Stimulated activated naive CD4-positive, alpha-beta T cell treated with Interleukin-2 at 50 U/mL for 16 hours (primary cell): ENCODE results near the gene CCDC17.

ENCODE experiments used
- DNase-seq: peaks from one replicate; lab custom pipeline; 2025; lab: John Stamatoyannopoulos, UW

The CCDC17 gene

DNA sequence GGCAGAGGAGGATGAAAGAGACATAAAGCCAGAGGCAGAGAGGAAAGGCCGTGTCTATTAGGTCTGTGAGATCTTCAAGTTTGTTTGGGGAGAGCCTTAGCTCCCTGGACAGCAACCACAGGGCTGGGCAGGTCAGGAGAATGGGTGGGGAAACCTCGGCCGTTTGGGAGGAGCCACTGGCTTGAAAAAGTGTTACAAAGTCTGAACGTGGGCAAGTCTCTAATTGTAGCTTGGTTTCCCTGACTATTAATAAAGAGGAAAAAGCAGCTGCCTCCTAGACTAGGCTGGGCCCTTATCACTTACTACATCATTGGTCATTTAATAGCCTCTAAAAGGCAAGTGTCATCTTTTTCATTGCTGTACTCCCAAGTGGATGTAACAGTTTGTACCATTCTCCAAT is at the start of gene CCDC17:
CCDC17 (minus strand) TSS at position 83 of the 400 bp plus-strand sequence. CDS start 145 bp downstream, outside the sequence.
- DNase-seq = no peak

DNA sequence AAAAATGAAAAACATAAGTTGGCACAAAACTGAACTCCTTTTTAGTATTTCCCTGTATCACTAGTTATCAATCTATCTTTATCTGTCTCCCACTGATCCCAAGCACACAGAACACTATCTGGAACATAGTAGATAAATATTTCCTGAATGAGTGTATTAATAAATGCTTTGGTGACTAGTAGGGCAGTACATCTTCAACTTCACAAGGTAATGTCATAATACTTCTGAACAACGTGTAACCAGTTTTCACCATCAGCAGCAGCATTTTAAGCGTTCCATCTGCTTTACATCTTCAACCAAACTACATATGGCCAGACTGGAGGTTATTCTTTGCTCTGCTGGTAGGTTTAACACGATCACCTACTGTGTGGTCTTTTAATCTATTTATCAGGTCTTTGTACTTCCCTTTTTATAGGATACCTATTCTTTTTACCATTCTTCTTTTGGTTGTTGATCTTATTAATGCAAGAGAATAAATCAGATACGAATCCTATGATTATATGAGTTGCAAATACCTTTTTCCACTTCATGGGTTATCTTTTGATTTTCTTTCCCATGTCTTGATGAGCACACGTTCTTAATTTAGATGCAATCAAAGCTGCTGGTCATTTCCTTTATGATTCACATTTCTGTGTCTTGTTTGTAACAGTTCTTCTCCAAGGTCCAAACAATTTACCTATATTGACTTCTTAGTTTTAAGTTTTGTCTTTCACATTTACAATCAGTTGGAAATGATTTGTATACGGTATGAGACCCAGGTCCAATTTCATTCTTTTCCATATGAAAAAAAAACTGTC is 46.2 kb upstream of the CCDC17 start:
- no peak for DNase-seq

DNA sequence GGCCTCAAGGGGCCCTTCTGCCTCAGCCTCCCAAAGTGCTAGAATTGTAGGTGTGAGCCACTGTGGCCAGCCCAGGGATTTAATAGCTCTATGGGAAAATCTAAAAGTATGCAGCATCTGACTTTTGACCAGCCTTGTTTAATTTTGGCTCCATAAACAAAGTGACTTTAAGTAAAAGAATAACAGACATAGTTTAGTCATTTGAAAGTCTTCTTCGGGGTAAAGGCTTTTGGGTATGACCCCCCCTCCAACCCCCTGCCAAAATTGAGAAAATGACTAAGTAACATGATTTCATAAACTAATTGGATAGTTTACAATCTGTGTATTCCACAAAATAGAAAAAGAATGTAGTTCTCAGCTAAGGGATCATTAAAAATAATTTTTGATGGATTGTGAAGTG is 45.5 kb upstream of the CCDC17 start:
- DNase-seq = no peak

DNA sequence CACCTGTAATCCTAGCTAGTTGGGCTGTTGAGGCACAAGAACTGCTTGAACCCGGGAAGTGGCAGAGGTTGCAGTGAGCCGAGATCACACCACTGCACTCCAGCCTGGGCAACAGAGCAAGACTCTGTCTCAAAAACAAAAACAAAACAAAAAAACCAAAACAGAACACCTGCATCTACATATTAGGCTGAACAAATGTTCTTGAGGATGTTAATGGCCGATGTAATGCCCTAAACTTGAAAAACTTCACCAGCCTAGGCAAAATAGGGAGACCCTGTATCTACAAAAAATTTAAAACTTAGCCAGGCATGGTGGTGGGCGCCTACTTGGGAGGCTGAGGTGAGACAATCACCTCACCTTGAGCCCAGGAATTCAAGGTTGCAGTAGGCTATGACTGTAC is 44.7 kb upstream of the CCDC17 start:
- DNase-seq = no peak

DNA sequence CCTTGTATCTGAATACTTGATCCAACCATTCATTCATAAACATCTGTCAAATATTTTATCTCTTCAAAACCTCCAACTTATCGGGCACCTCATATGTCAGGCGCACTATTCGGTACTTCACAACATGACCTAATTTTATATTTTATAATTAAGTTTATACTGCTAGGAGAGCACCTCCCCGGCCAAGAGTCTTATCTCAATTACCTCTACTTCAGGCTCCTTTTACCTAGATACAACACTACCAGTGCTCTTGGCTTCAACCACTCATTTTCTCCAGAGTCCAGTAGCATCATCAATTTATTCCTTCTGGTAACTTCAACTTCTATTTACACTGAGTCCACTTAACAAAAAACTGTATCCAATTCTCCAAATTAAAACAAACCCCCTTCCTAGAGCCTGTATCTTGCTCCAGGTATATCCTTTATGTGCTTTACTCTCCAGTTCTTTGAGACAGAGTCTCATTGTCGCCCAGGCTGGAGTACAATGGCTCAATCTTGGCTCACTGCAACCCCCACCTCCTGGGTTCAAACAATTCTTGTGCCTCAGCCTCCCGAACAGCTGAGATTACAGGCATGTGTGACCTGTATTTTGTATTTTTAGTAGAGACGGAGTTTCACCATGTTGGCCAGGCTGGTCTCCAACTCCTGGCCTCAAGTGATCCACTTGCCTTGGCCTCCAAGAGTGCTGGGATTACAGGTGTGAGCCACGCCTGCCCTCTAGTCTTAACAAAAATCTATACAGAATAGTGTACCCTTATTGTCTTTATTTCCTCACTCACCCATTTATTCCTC is 43.7 kb upstream of the CCDC17 start:
- no peak for DNase-seq

DNA sequence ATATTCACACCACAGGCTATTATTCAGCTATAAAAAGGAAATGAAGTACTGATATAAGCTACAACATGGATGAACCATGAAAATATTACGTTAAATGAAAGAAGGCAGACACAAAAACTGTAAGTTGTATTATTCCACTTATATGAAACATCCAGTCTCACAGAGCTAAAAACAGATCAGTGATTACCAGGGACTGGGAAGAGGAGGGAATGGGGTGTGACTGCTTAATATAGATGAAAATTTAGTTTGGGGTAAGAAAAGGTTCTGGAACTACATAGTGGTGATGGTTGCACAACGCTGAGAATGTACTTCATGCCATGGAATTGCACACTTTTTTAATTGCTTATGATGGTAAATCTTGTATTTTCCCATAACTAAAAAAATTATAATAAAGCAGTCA is 43.0 kb upstream of the CCDC17 start:
- no peak for DNase-seq

GRCh38 chr1:45660336-45660735 is 36.5 kb upstream of the CCDC17 start:
- DNase-seq = no peak

- DNase-seq = no peak
Measured at GRCh38 chr1:45659222-45659621, 35.4 kb upstream of the CCDC17 start.

GRCh38 chr1:45658171-45658570 is 34.3 kb upstream of the CCDC17 start:
- no peak for DNase-seq

DNA sequence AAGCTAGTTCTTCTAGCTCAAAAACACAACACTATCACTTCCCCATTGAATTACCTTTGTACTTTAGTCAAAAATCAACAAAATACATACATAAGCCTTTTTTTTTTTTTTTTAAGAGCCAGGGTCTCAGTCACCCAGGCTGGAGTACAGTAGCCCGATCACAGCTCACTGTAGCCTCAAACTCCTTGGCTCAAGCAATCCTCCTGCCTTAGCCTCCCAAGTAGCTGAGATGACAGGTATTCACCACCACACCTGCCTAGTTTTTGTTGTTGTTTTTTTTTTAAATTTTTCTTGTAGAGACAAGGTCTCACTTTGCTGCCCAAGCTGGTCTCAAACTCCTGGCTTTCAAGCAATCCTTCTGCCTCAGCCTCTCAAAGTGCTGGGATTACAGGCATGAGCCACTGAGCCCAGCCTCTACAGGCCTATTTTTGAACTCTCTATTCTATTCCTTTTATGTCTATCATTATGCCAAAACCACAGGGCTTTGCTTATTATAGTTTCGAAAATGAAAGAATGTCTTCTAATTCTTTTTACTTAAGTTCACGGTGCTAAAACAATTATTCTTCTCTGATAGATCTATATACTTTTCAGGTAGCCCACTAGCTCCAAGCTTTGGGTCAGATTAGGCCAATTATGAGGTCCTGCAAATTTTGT is 32.8 kb upstream of the CCDC17 start:
- DNase-seq = no peak

- no peak for DNase-seq
Measured at GRCh38 chr1:45654540-45655280, 30.9 kb upstream of the CCDC17 start.

DNA sequence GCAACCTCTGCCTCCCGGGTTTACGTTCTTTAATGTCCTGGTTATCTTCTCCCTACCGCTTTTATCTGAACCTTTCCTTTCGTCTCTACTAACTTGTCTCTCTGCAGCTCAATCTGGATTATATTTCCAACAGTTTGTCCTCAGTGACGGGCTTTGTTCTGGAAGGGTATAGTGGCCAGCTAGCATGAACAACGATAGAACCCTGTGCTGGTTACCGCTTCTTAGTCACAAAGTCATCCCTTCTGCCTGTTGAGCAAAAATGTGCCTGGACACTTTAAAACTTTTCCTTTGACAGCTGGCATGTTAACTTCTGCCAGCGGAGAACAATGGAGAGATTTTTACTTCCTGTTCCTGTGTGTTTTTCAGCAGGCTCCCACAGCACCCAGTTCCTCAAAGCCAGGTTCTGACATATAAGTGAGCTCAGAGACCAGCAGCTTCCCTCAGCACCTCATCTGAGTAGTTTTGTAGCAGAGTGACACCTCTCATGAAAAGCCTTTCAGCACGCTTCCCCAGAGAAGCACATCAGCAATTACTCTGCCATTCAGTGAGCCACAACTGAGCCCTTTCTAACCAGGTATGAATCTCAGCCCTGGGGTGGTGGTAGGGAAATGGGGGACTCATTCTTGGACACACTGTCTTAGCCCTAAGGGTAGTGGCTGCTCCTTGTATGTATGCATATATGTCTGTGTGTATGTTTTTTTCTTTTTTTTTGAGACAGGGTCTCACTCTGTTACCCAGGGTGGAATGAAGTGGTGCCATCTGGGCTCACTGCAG is 23.6 kb upstream of the CCDC17 start:
- DNase-seq = no peak

DNA sequence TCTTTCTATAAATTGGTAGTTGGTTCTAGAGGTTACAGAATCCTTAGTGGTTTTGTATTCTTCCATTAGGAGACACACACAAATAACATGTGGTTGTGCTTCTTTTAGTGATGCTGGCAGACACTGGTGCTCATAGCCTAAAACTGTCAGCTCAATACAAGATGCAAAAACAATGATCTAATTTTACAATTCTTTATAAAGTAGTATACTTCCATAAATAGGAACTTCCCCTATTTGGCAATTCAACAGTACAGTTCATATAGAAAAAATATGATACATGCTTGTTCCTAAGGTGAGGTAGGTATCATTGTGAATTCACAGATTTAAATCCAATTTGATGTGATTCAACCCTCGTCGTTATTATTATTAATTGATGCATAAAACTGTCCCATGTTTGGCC is 20.8 kb upstream of the CCDC17 start:
- no peak for DNase-seq

DNA sequence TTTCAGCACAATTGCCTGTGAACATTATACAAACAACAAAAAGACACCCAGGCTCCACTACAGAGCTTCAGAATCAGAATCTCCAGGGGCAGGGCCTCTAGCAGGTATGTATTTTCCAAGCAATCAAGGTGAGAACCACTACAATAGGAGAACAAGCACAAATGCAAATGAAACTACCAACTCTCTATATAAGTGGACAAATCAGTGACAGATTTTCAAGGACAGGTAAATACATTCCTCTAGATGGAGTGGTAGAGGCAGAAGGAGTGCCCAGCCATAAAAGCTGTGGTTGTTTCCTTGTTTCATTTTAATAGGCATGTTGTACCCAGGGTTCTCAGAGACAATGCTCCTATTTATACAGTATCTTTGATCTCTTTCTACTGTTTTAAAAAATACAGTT is 20.1 kb upstream of the CCDC17 start:
- DNase-seq = no peak

DNA sequence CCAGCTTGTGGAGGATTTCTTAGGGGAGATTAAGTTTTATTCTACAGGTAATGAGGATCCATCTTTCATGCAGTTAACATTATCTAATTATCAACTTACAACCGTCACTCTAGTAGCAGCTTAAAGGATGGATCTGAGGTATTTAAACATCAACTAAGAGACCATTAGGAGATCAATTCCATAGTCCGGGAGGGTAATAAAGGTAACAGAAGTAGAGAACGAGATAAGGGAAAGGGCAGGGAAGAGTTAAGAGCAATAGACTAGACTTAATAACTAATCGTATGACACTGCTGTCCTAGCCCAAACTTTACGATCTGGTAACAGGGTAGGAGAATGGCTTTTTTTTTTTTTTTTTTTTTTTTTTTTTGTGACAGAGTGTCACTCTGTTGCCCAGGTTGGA is 19.5 kb upstream of the CCDC17 start:
- DNase-seq = no peak

- DNase-seq = no peak
Measured at GRCh38 chr1:45640293-45640692, 16.4 kb upstream of the CCDC17 start.

GRCh38 chr1:45635211-45635610 is 11.4 kb upstream of the CCDC17 start:
- no peak for DNase-seq

- no peak for DNase-seq
Measured at GRCh38 chr1:45630429-45630828, 6.6 kb upstream of the CCDC17 start.

DNA sequence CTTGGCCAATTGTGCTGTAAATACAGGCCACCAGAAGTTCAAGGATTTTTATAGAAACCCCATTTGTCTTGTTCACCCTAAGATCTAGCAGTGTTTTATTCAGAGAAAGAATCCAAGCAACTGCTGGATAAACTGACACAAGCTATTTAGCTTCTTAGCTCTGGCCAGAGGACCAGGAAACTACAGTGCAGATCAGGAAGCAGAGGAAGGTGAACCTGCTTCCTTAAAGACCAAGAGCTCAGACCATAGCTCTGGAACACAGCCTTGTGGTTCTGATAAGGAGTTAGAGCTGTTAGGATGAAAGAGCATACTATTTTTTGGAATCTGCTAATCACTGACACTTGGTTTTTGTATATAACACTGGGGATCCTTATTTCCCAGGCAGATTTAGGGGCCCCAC is 5.2 kb upstream of the CCDC17 start:
- no peak for DNase-seq

GRCh38 chr1:45622524-45623394 is 1.1 kb downstream of the CCDC17 start:
- DNase-seq = no peak
